Measurements from ENCODE around the gene PSAP.

PSAP gene

DNA sequence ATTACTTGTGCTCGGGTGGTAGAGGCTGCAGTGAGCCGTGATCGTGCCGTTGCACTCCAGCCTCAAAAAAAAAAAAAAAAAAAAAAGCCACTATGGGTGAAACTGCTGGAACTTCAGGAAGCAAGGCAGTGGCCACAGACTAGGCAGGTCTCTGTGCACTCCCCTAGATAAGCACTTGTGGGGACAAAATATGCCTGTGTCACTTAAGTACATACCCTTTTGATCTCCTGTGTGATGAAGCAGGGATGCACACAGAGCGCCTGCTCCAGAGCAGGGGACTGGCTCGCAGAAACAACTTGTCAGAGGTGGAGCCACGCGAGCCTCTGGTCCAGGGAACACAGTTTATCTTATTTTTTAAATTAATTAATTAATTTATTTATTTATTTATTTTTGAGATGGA, 42.9 kb upstream of the PSAP start:
- H3K9me2 ChIP-seq (replicated peaks; ENCODE audit: insufficient read depth, low read length) = no peaks in the 10 kb centered on the region
- no peaks in the 10 kb centered on the region for H3K27me3 ChIP-seq (ENCODE audit: low read length)
- no peaks in the 10 kb centered on the region for H3K36me3 ChIP-seq (ENCODE audit: low read length)
- no peaks in the 10 kb centered on the region for H3F3A ChIP-seq (ENCODE audit: insufficient read depth)
- no peak overlapping the region for H3K27ac ChIP-seq (ENCODE audit: low read depth, low read length)
- no peak overlapping the region for H3K9ac ChIP-seq (ENCODE audit: low read length)
- no peak overlapping the region for H3K4me3 ChIP-seq (ENCODE audit: insufficient read depth, low read length, poor library complexity, severe bottlenecking)
- no peak overlapping the region for H3K4me2 ChIP-seq (ENCODE audit: low read depth, low read length, poor library complexity, severe bottlenecking)
- H4K20me1 ChIP-seq (ENCODE audit: low read depth, low read length) = no peaks in the 10 kb centered on the region
- TF ChIP-seq, protein P1, sequence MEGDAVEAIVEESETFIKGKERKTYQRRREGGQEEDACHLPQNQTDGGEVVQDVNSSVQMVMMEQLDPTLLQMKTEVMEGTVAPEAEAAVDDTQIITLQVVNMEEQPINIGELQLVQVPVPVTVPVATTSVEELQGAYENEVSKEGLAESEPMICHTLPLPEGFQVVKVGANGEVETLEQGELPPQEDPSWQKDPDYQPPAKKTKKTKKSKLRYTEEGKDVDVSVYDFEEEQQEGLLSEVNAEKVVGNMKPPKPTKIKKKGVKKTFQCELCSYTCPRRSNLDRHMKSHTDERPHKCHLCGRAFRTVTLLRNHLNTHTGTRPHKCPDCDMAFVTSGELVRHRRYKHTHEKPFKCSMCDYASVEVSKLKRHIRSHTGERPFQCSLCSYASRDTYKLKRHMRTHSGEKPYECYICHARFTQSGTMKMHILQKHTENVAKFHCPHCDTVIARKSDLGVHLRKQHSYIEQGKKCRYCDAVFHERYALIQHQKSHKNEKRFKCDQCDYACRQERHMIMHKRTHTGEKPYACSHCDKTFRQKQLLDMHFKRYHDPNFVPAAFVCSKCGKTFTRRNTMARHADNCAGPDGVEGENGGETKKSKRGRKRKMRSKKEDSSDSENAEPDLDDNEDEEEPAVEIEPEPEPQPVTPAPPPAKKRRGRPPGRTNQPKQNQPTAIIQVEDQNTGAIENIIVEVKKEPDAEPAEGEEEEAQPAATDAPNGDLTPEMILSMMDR (IDR thresholded peaks at IDR 0.05; ENCODE audit: insufficient read depth, low read length, poor library complexity, severe bottlenecking) = no peak
- no peak for TF ChIP-seq EZH2phosphoT487 (conservative IDR thresholded peaks at IDR 0.05; ENCODE audit: low read length)
- no peak overlapping the region for H2AFZ ChIP-seq (ENCODE audit: low read depth, low read length, severe bottlenecking)
- H3K9me3 ChIP-seq (ENCODE audit: insufficient read depth, low read length) = no peaks in the 10 kb centered on the region
- H3K79me2 ChIP-seq (ENCODE audit: insufficient read depth, low read length) = no peaks in the 10 kb centered on the region

DNA sequence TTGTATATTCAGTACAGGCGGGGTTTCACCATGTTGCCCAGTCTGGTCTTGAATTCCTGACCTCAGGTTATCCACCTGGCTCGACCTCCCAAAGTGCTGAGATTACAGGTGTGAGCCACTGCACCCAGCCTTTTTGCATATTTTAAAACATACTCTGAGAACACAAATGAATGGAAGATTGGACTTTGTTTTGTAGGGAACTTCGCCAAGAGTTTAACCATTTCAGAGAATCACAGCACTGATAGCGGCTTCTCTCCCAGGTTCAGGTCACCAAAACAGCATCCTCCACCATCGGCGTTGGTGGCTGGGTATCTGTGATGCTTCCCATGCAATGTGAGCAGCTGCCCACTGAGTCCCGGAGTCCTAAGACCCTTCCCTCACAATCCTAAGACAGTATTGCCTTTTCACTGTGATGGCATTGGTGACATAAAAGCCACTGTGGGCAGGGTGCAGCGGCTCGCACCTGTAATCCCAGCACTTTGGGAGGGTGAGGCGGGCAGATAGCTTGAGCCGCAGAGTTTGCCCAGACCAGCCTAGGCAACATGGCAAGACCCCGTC, 42.3 kb upstream of the PSAP start:
- Histone ChIP-seq H3K27ac (ENCODE audit: low read depth, low read length) (no peak overlapping the region), H3K4me3 (ENCODE audit: insufficient read depth, low read length, poor library complexity, severe bottlenecking) (no peak overlapping the region), H2AFZ (ENCODE audit: low read depth, low read length, severe bottlenecking) (no peak overlapping the region), H3K79me2 (ENCODE audit: insufficient read depth, low read length) (no peaks in the 10 kb centered on the region), H3K9me3 (ENCODE audit: insufficient read depth, low read length) (no peaks in the 10 kb centered on the region), H3K27me3 (ENCODE audit: low read length) (no peaks in the 10 kb centered on the region), H3K36me3 (ENCODE audit: low read length) (no peaks in the 10 kb centered on the region), H4K20me1 (ENCODE audit: low read depth, low read length) (no peaks in the 10 kb centered on the region), H3K9me2 (replicated peaks; ENCODE audit: insufficient read depth, low read length) (no peaks in the 10 kb centered on the region), H3K4me2 (ENCODE audit: low read depth, low read length, poor library complexity, severe bottlenecking) (no peak overlapping the region), H3K9ac (ENCODE audit: low read length) (no peak overlapping the region), H3F3A (ENCODE audit: insufficient read depth) (no peaks in the 10 kb centered on the region)
- TF ChIP-seq, protein P1 (IDR thresholded peaks at IDR 0.05; ENCODE audit: insufficient read depth, low read length, poor library complexity, severe bottlenecking) = no peak
- no peak for TF ChIP-seq EZH2phosphoT487 (conservative IDR thresholded peaks at IDR 0.05; ENCODE audit: low read length)

DNA sequence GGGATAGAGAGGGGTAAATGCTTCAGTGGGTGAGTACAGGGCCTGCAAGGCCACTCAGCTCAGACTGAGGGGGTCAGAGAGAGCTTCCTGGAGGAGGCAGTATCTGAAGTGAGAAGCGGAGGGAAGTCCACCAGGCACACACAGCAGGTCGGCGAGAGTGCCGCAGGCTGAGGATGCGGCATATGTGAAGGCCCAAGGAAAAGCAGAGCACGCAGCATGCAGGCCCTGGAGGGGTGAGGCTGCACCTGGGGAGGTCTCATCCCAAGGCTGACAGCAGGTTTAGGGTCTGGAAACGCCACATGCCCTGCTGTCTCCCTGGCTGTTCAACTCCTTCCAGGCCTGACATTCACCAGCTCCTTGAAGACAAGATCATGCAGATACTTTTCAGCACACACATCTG, 40.4 kb upstream of the PSAP start:
- H4K20me1 ChIP-seq (ENCODE audit: low read depth, low read length) = no peaks in the 10 kb centered on the region
- no peaks in the 10 kb centered on the region for H3K9me3 ChIP-seq (ENCODE audit: insufficient read depth, low read length)
- H2AFZ ChIP-seq (ENCODE audit: low read depth, low read length, severe bottlenecking) = no peak overlapping the region
- no peaks in the 10 kb centered on the region for H3K79me2 ChIP-seq (ENCODE audit: insufficient read depth, low read length)
- no peaks in the 10 kb centered on the region for H3F3A ChIP-seq (ENCODE audit: insufficient read depth)
- H3K36me3 ChIP-seq (ENCODE audit: low read length) = no peaks in the 10 kb centered on the region
- no peak overlapping the region for H3K4me3 ChIP-seq (ENCODE audit: insufficient read depth, low read length, poor library complexity, severe bottlenecking)
- H3K9ac ChIP-seq (ENCODE audit: low read length) = no peak overlapping the region
- no peaks in the 10 kb centered on the region for H3K27me3 ChIP-seq (ENCODE audit: low read length)
- no peak overlapping the region for H3K27ac ChIP-seq (ENCODE audit: low read depth, low read length)
- TF ChIP-seq, protein P1 (IDR thresholded peaks at IDR 0.05; ENCODE audit: insufficient read depth, low read length, poor library complexity, severe bottlenecking) = no peak
- TF ChIP-seq EZH2phosphoT487 (conservative IDR thresholded peaks at IDR 0.05; ENCODE audit: low read length) = no peak
- no peaks in the 10 kb centered on the region for H3K9me2 ChIP-seq (replicated peaks; ENCODE audit: insufficient read depth, low read length)
- no peak overlapping the region for H3K4me2 ChIP-seq (ENCODE audit: low read depth, low read length, poor library complexity, severe bottlenecking)

All from SU-DHL-6 (cell line).